NCI-H146 treated with DMSO at 0.1 percent for 48 hours (cell line): ENCODE data around the gene RMDN2.
"Not testable (repeated sequence)": the region's sequence is repeated elsewhere in the genome, so short reads cannot be mapped to it uniquely, and the experiment has no call there.

Experiments used
- DNase-seq: peaks from one replicate; lab custom pipeline; 2025; ENCODE audit not compliant: unreplicated experiment; lab: John Stamatoyannopoulos, UW

RMDN2 gene

DNA sequence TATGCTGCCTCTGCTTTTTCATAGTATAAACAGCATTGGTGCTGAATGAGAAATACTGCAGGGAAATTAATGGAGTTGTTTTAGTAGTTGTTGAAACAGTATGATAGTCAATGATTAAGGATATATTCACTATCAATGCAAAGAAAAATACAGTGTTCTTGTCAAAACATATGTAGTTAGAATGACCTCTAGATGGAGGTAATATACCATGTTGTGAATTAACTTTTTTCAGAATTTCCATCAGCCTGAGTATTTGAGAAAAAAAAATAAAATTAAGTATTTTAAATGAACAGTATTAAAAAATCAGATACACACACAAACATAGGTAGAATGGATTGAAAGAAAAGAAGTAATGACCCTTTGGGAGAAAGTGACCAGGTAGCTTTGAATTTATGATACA is 59.5 kb downstream of the RMDN2 start:
- no peak for DNase-seq

- DNase-seq: no peak
Observed at GRCh38 chr2:37985333-37985732, 60.2 kb downstream of the RMDN2 start.

DNA sequence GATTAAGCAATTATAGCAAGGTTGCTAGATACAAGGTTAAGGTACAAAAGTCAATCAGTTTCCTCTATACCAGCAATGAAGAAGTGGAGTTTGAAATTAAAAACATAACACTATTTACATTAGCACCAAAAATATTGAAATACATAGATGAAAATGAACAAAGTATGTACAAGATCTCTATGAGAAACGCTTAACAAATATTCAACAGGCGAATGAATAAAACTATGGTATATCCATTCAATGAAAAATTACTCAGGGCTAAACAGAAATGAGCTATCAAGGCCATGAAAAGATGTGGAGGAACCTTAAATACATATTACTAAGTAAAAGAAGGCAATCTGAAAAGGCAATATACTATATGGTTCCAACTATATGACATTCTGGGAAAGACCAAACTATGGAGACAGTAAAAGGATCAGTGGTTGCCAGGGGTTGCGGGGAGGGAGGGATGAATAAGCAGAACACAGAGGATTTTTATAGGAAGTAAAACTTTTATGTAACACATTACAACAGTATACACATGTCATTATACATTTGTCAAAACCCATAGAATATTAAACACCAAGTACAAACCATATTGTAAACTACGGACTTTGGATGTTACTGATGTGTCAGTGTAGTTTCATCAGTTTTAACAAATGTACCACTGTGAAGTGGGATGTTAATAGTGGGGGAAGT is 62.1 kb downstream of the RMDN2 start:
- no peak for DNase-seq

GRCh38 chr2:37992601-37993000 is 67.5 kb downstream of the RMDN2 start:
- no peak for DNase-seq

- DNase-seq: no peak
Observed at GRCh38 chr2:37993143-37993542, 68.1 kb downstream of the RMDN2 start.

GRCh38 chr2:37997629-37998028 is 72.5 kb downstream of the RMDN2 start:
- no peak for DNase-seq

GRCh38 chr2:38000485-38001222 is 75.6 kb downstream of the RMDN2 start:
- no peak for DNase-seq

- DNase-seq: not testable (repeated sequence)
Observed at GRCh38 chr2:38010187-38010586, 85.1 kb downstream of the RMDN2 start.

DNA sequence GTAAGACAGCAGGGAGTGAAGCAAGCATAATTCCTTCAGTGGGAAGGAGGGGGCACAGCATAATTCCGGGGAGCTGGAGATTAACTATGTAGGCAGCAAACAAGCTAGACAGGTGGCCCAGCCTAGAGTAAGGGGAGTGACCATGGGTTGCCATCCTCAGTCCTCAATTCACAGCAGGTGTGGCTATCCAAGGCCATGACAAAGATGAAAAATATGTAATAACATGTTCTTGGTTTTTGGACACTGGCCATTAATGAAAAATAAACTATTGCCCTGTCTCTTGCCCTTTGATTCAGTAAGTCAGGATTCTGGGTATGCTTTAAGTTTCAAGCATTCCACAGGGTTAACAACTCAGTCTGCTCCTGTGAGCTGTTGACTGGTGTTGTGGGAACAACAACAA is 85.9 kb downstream of the RMDN2 start:
- DNase-seq: no peak

GRCh38 chr2:38013158-38013752 is 88.2 kb downstream of the RMDN2 start:
- DNase-seq: no peak

DNA sequence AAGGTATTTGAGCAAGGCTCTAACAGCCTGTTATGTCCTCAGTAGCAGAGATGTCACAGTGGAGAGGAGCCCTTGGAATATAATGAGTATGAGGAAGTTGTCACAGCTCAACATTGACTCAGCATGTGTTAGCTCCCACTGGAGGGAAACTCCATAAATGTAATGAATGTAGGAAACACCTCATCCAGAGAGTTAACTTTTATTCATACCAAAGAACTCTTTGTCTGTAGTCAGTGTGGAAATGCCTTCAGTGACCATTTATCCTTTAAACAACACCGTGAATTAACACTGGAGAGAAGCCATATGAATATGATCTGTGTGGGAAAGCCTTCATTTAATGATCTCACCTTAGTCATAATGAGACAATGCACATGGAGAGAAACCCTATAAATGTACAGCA is 91.1 kb downstream of the RMDN2 start:
- no peak for DNase-seq

DNA sequence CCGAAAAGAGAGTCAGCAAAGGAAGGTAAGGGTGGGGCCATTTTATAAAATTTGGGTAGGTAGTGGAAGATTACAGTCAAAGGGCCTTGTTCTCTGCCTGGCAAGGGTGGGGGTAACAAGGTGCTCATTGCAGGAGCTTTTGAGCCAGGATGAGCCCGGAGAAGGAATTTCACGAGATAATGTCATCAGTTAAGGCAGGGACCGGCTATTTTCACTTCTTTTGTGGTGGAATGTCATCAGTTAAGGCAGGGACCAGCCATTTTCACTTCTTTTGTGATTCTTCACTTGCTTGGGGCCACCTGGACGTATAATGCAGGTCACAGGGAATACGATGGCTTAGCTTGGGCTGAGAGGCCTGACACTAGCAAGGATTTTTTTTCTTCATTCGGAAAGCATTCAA is 92.7 kb downstream of the RMDN2 start:
- DNase-seq: no peak

DNA sequence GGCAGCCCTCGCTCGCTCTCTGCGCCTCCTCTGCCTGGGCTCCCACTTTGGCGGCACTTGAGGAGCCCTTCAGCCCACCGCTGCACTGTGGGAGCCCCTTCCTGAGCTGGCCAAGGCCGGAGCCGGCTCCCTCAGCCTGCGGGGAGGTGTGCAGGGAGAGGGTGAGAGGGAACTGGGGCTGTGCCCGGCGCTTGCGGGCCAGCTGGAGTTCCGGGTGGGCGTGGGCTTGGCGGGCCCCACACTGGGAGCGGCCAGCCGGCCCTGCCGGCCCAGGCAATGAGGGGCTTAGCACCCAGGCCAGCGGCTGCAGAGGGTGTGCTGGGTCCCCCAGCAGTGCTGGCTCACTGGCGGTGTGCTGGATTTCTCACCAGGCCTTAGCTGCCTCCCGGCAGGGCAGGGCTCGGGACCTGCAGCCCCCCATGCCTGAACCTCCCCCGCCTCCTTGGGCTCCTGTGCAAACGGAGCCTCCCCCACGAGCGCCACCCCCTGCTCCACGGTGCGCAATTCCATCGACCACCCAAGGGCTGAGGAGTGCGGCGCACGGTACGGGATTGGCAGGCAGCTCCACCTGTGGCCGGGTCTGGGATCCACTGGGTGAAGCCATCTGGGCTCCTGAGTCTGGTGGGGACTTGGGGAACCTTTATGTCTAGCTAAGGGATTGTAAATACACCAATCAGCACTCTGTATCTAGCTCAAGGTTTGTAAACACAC is 95.4 kb downstream of the RMDN2 start:
- DNase-seq: not testable (repeated sequence)

DNA sequence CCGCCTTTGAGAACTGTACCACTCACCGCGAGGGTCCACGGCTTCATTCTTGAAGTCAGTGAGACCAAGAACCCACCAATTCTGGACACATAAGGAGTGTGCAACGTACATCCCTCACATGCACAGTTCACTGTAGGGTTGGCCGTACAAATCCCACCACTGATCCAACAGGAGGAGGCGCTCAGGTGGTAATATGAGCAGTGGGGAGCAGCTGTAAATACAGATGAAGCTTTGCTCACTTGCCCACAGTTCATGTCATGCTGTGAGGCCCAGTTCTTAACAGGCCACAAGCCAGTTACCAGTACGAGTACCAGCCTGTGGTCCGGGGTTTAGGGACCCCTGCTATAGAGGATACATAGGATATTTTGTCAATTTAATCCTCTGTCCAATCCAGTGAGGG is 96.5 kb downstream of the RMDN2 start:
- no peak for DNase-seq

DNA sequence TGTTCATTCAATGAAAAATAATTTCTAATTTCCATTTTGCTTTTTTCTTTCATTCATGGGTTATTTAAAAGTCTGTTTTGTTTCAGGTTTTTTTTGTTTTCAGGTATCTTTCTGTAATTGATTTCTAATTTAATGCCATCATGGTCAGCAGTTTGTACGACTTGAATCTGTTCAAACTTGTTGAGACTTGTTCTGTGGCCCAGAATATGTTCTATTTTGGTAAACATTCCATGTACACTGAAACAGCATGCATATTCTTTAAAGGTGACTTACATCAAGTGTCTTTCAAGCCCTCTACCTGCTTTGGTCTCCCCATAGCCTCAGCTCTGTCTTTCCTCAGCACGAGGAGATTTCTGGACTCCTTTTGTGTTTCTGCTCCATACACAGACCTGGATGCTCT is 101.8 kb downstream of the RMDN2 start:
- DNase-seq: no peak

DNA sequence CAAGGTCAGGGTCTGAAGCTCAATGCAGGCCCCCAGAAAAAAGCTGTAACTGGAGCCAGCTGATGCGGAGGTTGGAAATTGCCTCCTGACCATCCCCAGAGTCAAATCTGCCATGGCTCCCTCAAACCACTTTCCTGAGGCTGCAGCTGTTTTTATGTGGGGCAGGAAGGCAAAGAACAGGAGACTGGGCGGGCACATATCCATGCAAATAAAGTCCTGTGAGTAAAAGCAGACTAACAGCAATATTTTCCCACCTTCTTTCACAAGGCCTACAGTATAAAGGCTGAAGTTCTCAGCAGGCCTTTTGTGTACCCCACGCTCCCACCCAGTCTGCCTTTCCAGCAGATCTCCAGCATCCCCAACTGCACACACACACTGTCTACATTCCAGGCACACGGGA is 103.7 kb downstream of the RMDN2 start:
- no peak for DNase-seq

DNA sequence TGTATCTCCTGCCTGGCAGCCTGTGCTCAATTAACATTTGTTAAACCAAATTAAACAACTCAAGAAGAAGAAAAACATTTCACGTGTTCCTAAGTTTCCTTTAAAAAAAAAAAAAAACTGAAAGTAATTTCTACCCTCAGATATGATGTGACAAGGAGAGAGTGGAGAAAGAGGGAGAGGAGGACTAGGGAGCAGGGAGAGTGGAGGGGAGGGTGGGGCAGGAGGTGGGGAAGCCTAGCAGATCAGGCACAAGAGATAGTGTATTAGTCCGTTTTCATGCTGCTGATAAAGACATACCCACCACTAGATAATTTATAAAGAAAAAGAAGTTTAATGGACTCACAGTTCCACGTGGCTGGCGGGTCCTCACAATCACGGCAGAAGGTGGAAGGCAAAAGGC is 104.4 kb downstream of the RMDN2 start:
- DNase-seq: no peak

DNA sequence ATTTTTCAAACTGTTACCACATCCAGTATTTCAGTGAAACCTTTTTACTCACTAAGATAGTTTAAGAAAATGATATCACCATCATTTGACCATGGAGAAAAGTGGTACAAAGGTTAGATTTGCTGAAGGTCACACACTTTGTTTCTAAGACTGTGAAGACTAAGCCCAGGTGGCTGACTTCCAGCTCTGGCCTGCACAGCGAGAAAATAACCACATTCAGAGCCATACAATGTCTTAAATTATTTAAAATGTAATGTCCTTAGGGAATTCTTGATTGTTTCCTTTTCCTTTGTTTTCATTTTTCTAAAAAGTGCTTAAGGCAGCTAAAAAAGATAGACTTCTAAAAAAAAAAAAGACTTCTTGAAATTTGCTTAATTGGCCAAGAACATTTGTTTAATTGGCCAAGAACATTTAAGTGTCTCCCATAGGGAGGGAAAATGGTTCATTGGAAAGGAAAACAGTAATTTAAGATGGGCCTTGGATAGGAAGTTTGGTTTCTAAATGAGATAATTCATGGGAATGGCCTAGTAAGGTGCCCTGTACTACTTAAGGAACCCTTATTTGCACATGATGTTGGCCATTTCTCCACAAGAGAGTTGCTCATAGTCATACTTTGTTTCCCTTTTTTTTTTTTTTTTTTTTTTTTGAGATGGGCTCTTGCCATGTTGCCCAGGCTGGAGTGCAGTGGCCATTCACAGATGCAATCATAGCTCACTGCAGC is 105.7 kb downstream of the RMDN2 start:
- DNase-seq: no peak

- DNase-seq: no peak
Observed at GRCh38 chr2:38032946-38033345, 107.9 kb downstream of the RMDN2 start.

DNA sequence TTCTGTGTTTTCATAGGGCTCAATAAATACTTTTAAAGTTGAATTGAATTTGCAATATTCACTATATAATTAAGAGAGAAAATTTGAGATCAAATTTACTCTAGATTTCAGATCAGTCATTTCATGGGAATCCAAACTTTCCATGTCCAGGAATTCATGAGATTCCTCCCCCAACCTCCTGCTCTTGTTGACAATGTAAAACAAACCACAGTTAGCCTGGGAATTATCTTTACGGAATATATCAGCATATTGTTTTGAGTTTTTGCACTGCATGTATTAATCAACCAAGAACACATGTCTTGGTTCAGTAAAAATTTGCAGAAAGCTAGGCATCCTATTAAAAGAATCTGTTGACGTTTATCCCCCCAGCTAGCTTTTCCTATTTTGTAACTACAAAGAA is 108.6 kb downstream of the RMDN2 start:
- DNase-seq: no peak

- DNase-seq: no peak
Observed at GRCh38 chr2:38035968-38036367, 110.9 kb downstream of the RMDN2 start.
